T-helper 2 cell (primary cell): ENCODE measurements around the gene DEFB132.
"Not testable (repeated sequence)": the region's sequence is repeated elsewhere in the genome, so short reads cannot be mapped to it uniquely, and the experiment has no call there.

Experiments
- DNase-seq, 5 experiments: peaks; one replicate each; pipeline versions ENCODE4 v3.0.0 to v3.0.0-alpha.2; 2012 to 2022
- total RNA-seq, 2 donors: gene quantifications; one replicate each; lab custom pipeline; 2026; lab: John Stamatoyannopoulos, UW

Gene DEFB132
- total RNA-seq, result 0 reads per million in 2 donors

- DNase-seq, result no peak
Measured at GRCh38 chr20:257419-257818, at the start of gene DEFB132. TSS of gene DEFB132 (plus strand) at chr20:257724. CDS start at chr20:257779, 55 bp downstream.

- DNase-seq, result peak in 1 of 5 experiments; percentile 66
Measured at GRCh38 chr20:208942-209566, 48.5 kb upstream of the DEFB132 start.

- no peak for DNase-seq
Measured at GRCh38 chr20:210809-211502, 46.6 kb upstream of the DEFB132 start.

GRCh38 chr20:214383-214782 is 43.1 kb upstream of the DEFB132 start:
- DNase-seq, result no peak

GRCh38 chr20:215796-216195 is 41.7 kb upstream of the DEFB132 start:
- no peak for DNase-seq

GRCh38 chr20:217266-217665 is 40.3 kb upstream of the DEFB132 start:
- DNase-seq, result no peak

GRCh38 chr20:219290-220115 is 38.0 kb upstream of the DEFB132 start:
- peak in 1 of 5 experiments; percentile 7 for DNase-seq

GRCh38 chr20:221258-221830 is 36.2 kb upstream of the DEFB132 start:
- no peak for DNase-seq

GRCh38 chr20:225879-226278 is 31.6 kb upstream of the DEFB132 start:
- not testable (repeated sequence) for DNase-seq

GRCh38 chr20:226958-227357 is 30.6 kb upstream of the DEFB132 start, which contains the start of gene DEFB129:
TSS of gene DEFB129 (plus strand) at chr20:227258. CDS start at chr20:227289, 31 bp downstream.
- no peak for DNase-seq

GRCh38 chr20:227439-228105 is 30.0 kb upstream of the DEFB132 start:
- DNase-seq, result no peak

- no peak for DNase-seq
Measured at GRCh38 chr20:235891-236290, 21.6 kb upstream of the DEFB132 start.

GRCh38 chr20:237489-237888 is 20.0 kb upstream of the DEFB132 start:
- peak in 1 of 5 experiments; percentile 51 for DNase-seq

- peak in 1 of 5 experiments; percentile 78 for DNase-seq
Measured at GRCh38 chr20:237929-238328, 19.6 kb upstream of the DEFB132 start.

- no peak for DNase-seq
Measured at GRCh38 chr20:242905-243304, 14.6 kb upstream of the DEFB132 start.

GRCh38 chr20:251354-251753 is 6.2 kb upstream of the DEFB132 start:
- no peak for DNase-seq

GRCh38 chr20:252801-253200 is 4.7 kb upstream of the DEFB132 start:
- no peak for DNase-seq

GRCh38 chr20:253447-253846 is 4.1 kb upstream of the DEFB132 start:
- not testable (repeated sequence) for DNase-seq

GRCh38 chr20:258269-258858 is 840 bp downstream of the DEFB132 start:
- peak in 1 of 5 experiments; percentile 82 for DNase-seq

GRCh38 chr20:258963-259362 is 1.4 kb downstream of the DEFB132 start:
- DNase-seq, result peak in 1 of 5 experiments; percentile 47

GRCh38 chr20:259981-260380 is 2.5 kb downstream of the DEFB132 start:
- no peak for DNase-seq

GRCh38 chr20:263701-264100 is 6.2 kb downstream of the DEFB132 start:
- DNase-seq, result no peak
